GDM1 (cell line): ENCODE measurements around the gene BLMH.

Source experiments
- DNase-seq: peaks from one replicate; lab custom pipeline; 2025; lab: John Stamatoyannopoulos, UW

The BLMH gene

GRCh38 chr17:30199600-30199999 lies 92.1 kb downstream of the BLMH start:
- DNase-seq = no peak
